Ishikawa (cell line): ENCODE measurements around the gene PRR3.

ENCODE experiments used
- CEBPB ChIP-seq: IDR thresholded peaks from 2 replicates; pipeline ENCODE4 v1.6.1; 2012
- CREB1 ChIP-seq: IDR thresholded peaks from 2 replicates; pipeline ENCODE4 v1.6.1; 2012; ENCODE audit warnings: low read depth
- EGR1 ChIP-seq: IDR thresholded peaks from 2 replicates; pipeline ENCODE4 v1.6.1; 2012
- EP300 ChIP-seq: IDR thresholded peaks from 2 replicates; pipeline ENCODE4 v1.6.1; 2012; ENCODE audit warnings: borderline replicate concordance
- FOXM1 ChIP-seq: IDR thresholded peaks from 2 replicates; pipeline ENCODE4 v1.6.1; 2012; ENCODE audit warnings: low read depth, borderline replicate concordance
- NFIC ChIP-seq: IDR thresholded peaks from 2 replicates; pipeline ENCODE4 v1.6.1; 2012
- RAD21 ChIP-seq: IDR thresholded peaks from 2 replicates; pipeline ENCODE4 v1.6.1; 2012; ENCODE audit warnings: low read depth
- TAF1 ChIP-seq: IDR thresholded peaks from 2 replicates; pipeline ENCODE4 v1.6.1; 2012; ENCODE audit warnings: low read depth, mild to moderate bottlenecking
- YY1 ChIP-seq: IDR thresholded peaks from 2 replicates; pipeline ENCODE4 v1.6.1; 2012; ENCODE audit warnings: low read depth
- ZBTB7A ChIP-seq: IDR thresholded peaks from 2 replicates; pipeline ENCODE4 v1.6.1; 2012; ENCODE audit warnings: low read depth
- TF ChIP-seq, protein P1 (sequence below): IDR thresholded peaks from 2 replicates; pipeline ENCODE4 v1.6.1; 2012; ENCODE audit warnings: low read depth, mild to moderate bottlenecking
- TF ChIP-seq, protein P2 (sequence below): IDR thresholded peaks from 2 replicates; pipeline ENCODE4 v1.6.1; 2012
- TF ChIP-seq, protein P3 (sequence below): IDR thresholded peaks from 2 replicates; pipeline ENCODE4 v1.6.1; 2012

DNA sequence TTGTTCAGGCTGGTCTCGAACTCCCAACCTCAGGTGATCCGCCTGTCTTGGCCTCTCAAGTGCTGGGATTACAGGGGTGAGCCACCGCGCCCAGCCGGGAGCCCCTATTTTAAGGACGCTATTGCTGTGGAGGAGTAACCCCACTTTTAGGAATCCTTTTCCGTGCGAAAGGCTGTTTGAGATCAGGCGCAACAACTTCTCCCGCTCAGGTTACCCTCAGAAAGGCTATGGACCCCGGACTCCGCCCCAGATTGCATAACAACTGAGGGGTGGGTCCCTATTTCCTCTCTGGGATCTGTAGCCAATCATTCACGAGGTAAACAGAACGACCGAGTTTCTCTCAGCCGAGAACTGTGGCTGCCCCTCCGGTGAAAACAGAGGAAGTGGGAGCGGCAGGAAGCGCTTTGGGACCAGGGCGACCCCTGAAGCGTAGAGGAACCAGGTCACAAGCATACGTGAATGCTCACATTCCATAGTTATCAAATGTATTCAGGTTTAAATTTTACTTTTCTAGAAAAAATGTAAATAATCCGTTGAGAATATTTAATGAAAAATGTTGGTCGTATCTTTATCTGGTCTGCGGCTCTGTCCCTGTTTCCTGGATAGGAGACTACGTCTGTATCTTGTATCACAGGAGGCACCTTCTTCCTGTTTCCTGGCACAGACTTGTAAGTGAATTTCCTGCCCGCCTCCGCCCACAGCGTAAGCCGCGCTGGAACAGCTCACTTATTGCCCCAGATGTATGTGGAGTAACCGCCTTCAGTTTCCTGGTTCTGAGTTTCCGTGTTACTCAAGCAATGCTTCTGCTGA is 40.9 kb upstream of the PRR3 start:
- TF ChIP-seq CEBPB (peak; percentile 99), YY1 (0 out of 2 replicates have a peak, but pooled peaks have one; percentile 39), CREB1 (no peak), EP300 (peak; percentile 33; the same call in 1 of the 2 replicates), RAD21 (no peak), TAF1 (peak; percentile 44; the same call in 1 of the 2 replicates), FOXM1 (no peak), EGR1 (no peak), NFIC (no peak), ZBTB7A (peak; percentile 74; the same call in 1 of the 2 replicates)
- TF ChIP-seq, protein P1, sequence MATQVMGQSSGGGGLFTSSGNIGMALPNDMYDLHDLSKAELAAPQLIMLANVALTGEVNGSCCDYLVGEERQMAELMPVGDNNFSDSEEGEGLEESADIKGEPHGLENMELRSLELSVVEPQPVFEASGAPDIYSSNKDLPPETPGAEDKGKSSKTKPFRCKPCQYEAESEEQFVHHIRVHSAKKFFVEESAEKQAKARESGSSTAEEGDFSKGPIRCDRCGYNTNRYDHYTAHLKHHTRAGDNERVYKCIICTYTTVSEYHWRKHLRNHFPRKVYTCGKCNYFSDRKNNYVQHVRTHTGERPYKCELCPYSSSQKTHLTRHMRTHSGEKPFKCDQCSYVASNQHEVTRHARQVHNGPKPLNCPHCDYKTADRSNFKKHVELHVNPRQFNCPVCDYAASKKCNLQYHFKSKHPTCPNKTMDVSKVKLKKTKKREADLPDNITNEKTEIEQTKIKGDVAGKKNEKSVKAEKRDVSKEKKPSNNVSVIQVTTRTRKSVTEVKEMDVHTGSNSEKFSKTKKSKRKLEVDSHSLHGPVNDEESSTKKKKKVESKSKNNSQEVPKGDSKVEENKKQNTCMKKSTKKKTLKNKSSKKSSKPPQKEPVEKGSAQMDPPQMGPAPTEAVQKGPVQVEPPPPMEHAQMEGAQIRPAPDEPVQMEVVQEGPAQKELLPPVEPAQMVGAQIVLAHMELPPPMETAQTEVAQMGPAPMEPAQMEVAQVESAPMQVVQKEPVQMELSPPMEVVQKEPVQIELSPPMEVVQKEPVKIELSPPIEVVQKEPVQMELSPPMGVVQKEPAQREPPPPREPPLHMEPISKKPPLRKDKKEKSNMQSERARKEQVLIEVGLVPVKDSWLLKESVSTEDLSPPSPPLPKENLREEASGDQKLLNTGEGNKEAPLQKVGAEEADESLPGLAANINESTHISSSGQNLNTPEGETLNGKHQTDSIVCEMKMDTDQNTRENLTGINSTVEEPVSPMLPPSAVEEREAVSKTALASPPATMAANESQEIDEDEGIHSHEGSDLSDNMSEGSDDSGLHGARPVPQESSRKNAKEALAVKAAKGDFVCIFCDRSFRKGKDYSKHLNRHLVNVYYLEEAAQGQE: no peak
- TF ChIP-seq, protein P2, sequence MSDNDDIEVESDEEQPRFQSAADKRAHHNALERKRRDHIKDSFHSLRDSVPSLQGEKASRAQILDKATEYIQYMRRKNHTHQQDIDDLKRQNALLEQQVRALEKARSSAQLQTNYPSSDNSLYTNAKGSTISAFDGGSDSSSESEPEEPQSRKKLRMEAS: no peak; the same call in 1 of the 2 replicates
- TF ChIP-seq, protein P3, sequence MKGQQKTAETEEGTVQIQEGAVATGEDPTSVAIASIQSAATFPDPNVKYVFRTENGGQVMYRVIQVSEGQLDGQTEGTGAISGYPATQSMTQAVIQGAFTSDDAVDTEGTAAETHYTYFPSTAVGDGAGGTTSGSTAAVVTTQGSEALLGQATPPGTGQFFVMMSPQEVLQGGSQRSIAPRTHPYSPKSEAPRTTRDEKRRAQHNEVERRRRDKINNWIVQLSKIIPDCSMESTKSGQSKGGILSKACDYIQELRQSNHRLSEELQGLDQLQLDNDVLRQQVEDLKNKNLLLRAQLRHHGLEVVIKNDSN: no peak
